Measurements from ENCODE around the gene PNMA6F. TPM values are rescaled to one million over a fixed set of nuclear protein-coding genes. Genes with fewer than 3 reads are reported as not detected.

PNMA6F gene
- total and polyA plus RNA-seq, 2 donors (not counting 1 experiment from before 2014, with no cell fraction given): not detected

DNA sequence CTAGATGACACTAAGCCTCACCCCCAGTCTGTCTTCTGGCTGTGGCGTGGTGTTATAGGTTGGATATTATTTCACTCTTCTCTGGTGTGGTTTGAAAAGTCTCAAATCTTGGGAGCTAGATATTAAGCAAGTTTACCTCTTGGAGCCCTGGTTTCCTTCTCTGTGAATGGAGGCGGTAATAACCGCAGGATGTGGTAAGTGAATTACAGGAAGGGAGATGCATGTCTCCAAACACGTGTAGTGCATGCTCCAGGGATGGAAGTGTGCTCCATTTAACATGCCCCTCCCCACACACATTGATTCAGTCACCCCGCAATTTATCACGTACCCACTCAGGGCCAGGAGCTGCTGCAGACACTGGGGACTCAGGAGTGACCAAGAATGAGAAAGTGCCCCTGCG is 17.3 kb upstream of the PNMA6F start:
- H3K4me3 ChIP-seq (ENCODE audit: control extremely low read depth in 1 of 5, extremely low read depth in 1 of 5, insufficient read depth in 1 of 5, low read depth in 2 of 5, low read length in 4 of 5): no peak overlapping the region

DNA sequence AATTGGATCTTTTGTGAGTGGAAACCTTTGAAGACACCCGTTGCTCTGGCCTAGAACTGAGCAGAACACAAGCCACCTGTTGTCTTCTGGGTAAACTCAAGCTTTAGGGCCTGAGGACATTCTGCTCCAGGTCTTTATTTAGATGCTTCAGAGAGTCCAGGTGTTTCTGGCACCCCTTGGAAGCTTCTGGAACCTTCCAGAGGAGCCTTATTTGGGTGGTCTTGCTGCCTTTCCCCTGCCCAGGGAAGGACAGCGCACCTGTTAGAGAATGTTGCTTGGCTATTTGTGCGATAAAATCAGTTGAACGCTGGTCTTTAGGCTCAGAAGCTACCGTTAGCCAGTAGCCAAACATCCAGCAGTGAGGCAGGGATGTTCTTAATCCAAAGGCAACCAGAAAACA is 15.4 kb upstream of the PNMA6F start:
- H3K4me1 Mint-ChIP-seq: peaks cover 54% of the 10 kb centered on the region
- CTCF ChIA-PET: no interaction called here

More for the DNA sequence above, 17.3 kb upstream of the PNMA6F start:
- peaks cover 34 to 35% of the 10 kb centered on the region in 2 donors for H3K4me1 ChIP-seq (ENCODE audit: control insufficient read depth in 2 of 2, insufficient read depth in 2 of 2, low read length in 2 of 2)
- no peaks in the 10 kb centered on the region for H4K20me1 ChIP-seq (ENCODE audit: control insufficient read depth, insufficient read depth, low read length, poor library complexity, severe bottlenecking)
- H3K79me2 ChIP-seq (ENCODE audit: control insufficient read depth, insufficient read depth, low read length): peaks cover 71% of the 10 kb centered on the region
- no peak overlapping the region for H2AFZ ChIP-seq (ENCODE audit: insufficient read depth, low read depth, low read length, poor library complexity, severe bottlenecking)
- H3K27ac ChIP-seq (ENCODE audit: low read length in 2 of 2): no peak overlapping the region
- DNase-seq (no peak), ATAC-seq (ENCODE audit: low read depth) (no peak)
- no peak overlapping the region for H3K4me2 ChIP-seq (replicated peaks; ENCODE audit: low read depth, low read length, poor library complexity, severe bottlenecking)
- intact Hi-C loops (cut with micrococcal nuclease): no loop called here
- Mint-ChIP-seq H3K27me3 (no peaks in the 10 kb centered on the region), H3K4me1 (peaks cover 53% of the 10 kb centered on the region), H3K27ac (no peak overlapping the region), H3K9me3 (ENCODE audit: insufficient read depth) (peaks cover 3% of the 10 kb centered on the region), H3K4me3 (no peak overlapping the region)
- no peaks in the 10 kb centered on the region for H3K27me3 ChIP-seq (replicated peaks in 1 of 4; ENCODE audit: control extremely low read depth in 1 of 4, control insufficient read depth in 3 of 4, insufficient read depth in 4 of 4, low read length in 3 of 4)
- peaks cover 0 to 1% (median 0%) of the 10 kb centered on the region in 3 donors for H3K9me3 ChIP-seq (ENCODE audit: control extremely low read depth in 1 of 3, control insufficient read depth in 2 of 3, insufficient read depth in 1 of 3, low read length in 2 of 3)
- ChIA-PET POLR2A (no interaction called here), CTCF (no interaction called here)
- WGBS (ENCODE audit: insufficient coverage): no CpG with 5 or more reads among the region's 7 CpGs
- peaks cover 2 to 14% of the 10 kb centered on the region in 2 experiments for H3K36me3 ChIP-seq (replicated peaks in 1 of 2; ENCODE audit: control extremely low read depth in 1 of 2, control insufficient read depth in 1 of 2, extremely low read depth in 1 of 2, insufficient read depth in 2 of 2, low read length in 1 of 2)
- TF ChIP-seq EZH2 (IDR thresholded peaks at IDR 0.05; ENCODE audit: borderline replicate concordance, insufficient read depth, low read depth, low read length, poor library complexity, severe bottlenecking): no peak
- TF ChIP-seq, protein P1, sequence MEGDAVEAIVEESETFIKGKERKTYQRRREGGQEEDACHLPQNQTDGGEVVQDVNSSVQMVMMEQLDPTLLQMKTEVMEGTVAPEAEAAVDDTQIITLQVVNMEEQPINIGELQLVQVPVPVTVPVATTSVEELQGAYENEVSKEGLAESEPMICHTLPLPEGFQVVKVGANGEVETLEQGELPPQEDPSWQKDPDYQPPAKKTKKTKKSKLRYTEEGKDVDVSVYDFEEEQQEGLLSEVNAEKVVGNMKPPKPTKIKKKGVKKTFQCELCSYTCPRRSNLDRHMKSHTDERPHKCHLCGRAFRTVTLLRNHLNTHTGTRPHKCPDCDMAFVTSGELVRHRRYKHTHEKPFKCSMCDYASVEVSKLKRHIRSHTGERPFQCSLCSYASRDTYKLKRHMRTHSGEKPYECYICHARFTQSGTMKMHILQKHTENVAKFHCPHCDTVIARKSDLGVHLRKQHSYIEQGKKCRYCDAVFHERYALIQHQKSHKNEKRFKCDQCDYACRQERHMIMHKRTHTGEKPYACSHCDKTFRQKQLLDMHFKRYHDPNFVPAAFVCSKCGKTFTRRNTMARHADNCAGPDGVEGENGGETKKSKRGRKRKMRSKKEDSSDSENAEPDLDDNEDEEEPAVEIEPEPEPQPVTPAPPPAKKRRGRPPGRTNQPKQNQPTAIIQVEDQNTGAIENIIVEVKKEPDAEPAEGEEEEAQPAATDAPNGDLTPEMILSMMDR (IDR thresholded peaks at IDR 0.05): no peak
- no peak overlapping the region for H3K9ac ChIP-seq (ENCODE audit: low read length)

More for the DNA sequence above, 15.4 kb upstream of the PNMA6F start:
- DNase-seq: no peak
- POLR2A ChIA-PET: no interaction called here
- TF ChIP-seq, protein P1 (IDR thresholded peaks at IDR 0.05): no peak
- no peak for TF ChIP-seq EZH2 (IDR thresholded peaks at IDR 0.05; ENCODE audit: borderline replicate concordance, insufficient read depth, low read depth, low read length, poor library complexity, severe bottlenecking)
- Histone ChIP-seq H3K4me2 (replicated peaks; ENCODE audit: low read depth, low read length, poor library complexity, severe bottlenecking) (no peak overlapping the region), H3K9ac (ENCODE audit: low read length) (no peak overlapping the region), H3K79me2 (ENCODE audit: control insufficient read depth, insufficient read depth, low read length) (peaks cover 66% of the 10 kb centered on the region), H3K36me3 (replicated peaks in 1 of 2; ENCODE audit: control extremely low read depth in 1 of 2, control insufficient read depth in 1 of 2, extremely low read depth in 1 of 2, insufficient read depth in 2 of 2, low read length in 1 of 2) (peaks cover 2 to 14% of the 10 kb centered on the region in 2 experiments), H3K27me3 (replicated peaks in 1 of 4; ENCODE audit: control extremely low read depth in 1 of 4, control insufficient read depth in 3 of 4, insufficient read depth in 4 of 4, low read length in 3 of 4) (no peaks in the 10 kb centered on the region), H3K27ac (ENCODE audit: low read length in 2 of 2) (peak overlapping the region in 1 of 2 donors; percentile 76), H3K9me3 (ENCODE audit: control extremely low read depth in 1 of 3, control insufficient read depth in 2 of 3, insufficient read depth in 1 of 3, low read length in 2 of 3) (peaks cover 0 to 1% (median 0%) of the 10 kb centered on the region in 3 donors), H2AFZ (ENCODE audit: insufficient read depth, low read depth, low read length, poor library complexity, severe bottlenecking) (no peak overlapping the region), H4K20me1 (ENCODE audit: control insufficient read depth, insufficient read depth, low read length, poor library complexity, severe bottlenecking) (no peaks in the 10 kb centered on the region), H3K4me3 (ENCODE audit: control extremely low read depth in 1 of 5, extremely low read depth in 1 of 5, insufficient read depth in 1 of 5, low read depth in 2 of 5, low read length in 4 of 5) (no peak overlapping the region), H3K4me1 (ENCODE audit: control insufficient read depth in 2 of 2, insufficient read depth in 2 of 2, low read length in 2 of 2) (peaks cover 34 to 35% of the 10 kb centered on the region in 2 donors)
- peaks cover 2% of the 10 kb centered on the region for H3K9me3 Mint-ChIP-seq (ENCODE audit: insufficient read depth)
- intact Hi-C loops (cut with micrococcal nuclease): no loop called here
- ATAC-seq (ENCODE audit: low read depth): no peak
- no CpG with 5 or more reads among the region's 5 CpGs for WGBS (ENCODE audit: insufficient coverage)
- H3K27ac Mint-ChIP-seq: no peak overlapping the region
- H3K27me3 Mint-ChIP-seq: no peaks in the 10 kb centered on the region
- no peak overlapping the region for H3K4me3 Mint-ChIP-seq
